ENCODE measurements around the gene FOLR3.
"Not testable (repeated sequence)": the region's sequence is repeated elsewhere in the genome, so short reads cannot be mapped to it uniquely, and the experiment has no call there.

Gene FOLR3

GRCh38 chr11:72169046-72169555 is 33.6 kb downstream of the FOLR3 start:
- DNase-seq = not testable (repeated sequence)

GRCh38 chr11:72169754-72170153 is 34.2 kb downstream of the FOLR3 start:
- DNase-seq = not testable (repeated sequence)

- not testable (repeated sequence) for DNase-seq
Observed at GRCh38 chr11:72172043-72172442, 36.5 kb downstream of the FOLR3 start.

GRCh38 chr11:72173291-72173690 is 37.8 kb downstream of the FOLR3 start:
- no peak for DNase-seq

GRCh38 chr11:72174302-72175070 is 39.0 kb downstream of the FOLR3 start:
- DNase-seq = no peak

- DNase-seq = no peak
Observed at GRCh38 chr11:72177656-72178055, 42.1 kb downstream of the FOLR3 start.

GRCh38 chr11:72179049-72179803 is 43.7 kb downstream of the FOLR3 start:
- DNase-seq = no peak

- DNase-seq = peak in 1 of 2 donors; percentile 5
Observed at GRCh38 chr11:72179804-72180396, 44.4 kb downstream of the FOLR3 start.

GRCh38 chr11:72180892-72181552 is 45.5 kb downstream of the FOLR3 start:
- DNase-seq = not testable (repeated sequence)

GRCh38 chr11:72181553-72181958 is 46.0 kb downstream of the FOLR3 start:
- not testable (repeated sequence) for DNase-seq

GRCh38 chr11:72188267-72188666 is 52.7 kb downstream of the FOLR3 start:
- DNase-seq = no peak
